GM18873 (cell line): ENCODE data around the gene ACP7.
"Not testable (repeated sequence)": the region's sequence is repeated elsewhere in the genome, so short reads cannot be mapped to it uniquely, and the experiment has no call there.

ENCODE experiments used
- ATAC-seq: cut with Tn5 transposase; IDR thresholded peaks from one replicate; pipeline ENCODE4 v1.9.1; 2021; ENCODE audit warnings: mild to moderate bottlenecking, moderate library complexity, moderate number of reproducible peaks; ENCODE audit not compliant: unreplicated experiment, low FRiP score

Gene ACP7

GRCh38 chr19:39077323-39077722 is 6.8 kb upstream of the ACP7 start:
- no peak for ATAC-seq

GRCh38 chr19:39078436-39079200 is 5.5 kb upstream of the ACP7 start:
- ATAC-seq, result no peak

DNA sequence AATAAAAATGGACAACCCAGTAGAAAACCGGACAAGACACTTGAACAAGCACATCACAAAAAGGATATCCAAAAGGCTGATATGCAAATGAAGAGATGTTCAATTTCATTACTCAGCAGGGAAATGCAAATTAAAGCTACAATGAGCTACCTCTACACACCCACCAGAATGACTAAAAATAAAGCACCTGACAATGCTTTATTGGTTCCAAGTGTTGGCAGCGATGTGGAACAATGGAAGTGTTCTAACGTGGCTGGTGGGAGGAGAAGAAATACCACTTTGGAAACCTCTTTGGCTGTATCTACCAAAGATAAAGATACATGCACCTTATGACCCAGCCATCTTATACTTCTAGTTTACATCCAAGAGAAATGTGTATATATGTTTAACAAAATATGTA is 3.7 kb upstream of the ACP7 start:
- ATAC-seq, result no peak

DNA sequence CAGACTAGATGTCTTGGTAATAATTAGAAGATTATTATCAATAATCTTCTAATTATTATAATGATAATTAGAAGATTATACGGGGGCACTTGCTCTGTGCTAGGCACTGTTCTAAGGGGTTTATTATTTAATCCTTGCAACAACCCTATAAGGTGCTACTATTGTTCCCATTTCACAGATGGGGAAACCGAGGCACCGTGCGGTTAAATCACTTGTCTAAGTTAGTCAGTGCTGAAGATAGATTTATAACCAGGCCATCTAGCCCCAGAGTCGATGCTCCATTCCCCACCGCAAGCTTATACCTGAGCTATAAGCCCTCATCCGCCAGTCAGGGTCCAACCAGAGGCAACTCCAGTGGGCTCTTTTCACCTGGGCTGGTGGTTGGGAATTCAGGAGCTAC is 2.0 kb upstream of the ACP7 start:
- ATAC-seq, result no peak

GRCh38 chr19:39082745-39083598 is 1.2 kb upstream of the ACP7 start:
- no peak for ATAC-seq

DNA sequence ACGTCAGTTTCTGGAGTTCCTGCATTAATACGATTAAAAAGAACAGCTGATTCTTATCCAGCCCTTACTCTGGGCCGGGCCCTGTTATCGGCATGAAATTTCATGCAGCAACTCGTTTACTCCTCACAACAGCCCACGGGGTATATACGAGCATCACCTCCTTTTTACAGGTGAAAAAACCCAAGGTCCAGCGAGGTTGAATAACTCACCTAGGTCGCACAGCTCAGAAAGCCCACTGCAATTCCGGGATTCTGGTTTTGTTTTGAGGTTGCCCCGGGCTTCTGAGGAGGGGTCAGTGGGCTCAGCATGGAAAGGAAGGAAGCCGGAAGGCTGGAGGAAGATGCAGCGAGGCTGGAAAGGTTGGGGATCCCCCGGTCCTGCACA is 577 bp upstream of the ACP7 start:
- no peak for ATAC-seq

- ATAC-seq, result no peak
Observed at GRCh38 chr19:39084732-39085080, 538 bp downstream of the ACP7 start.

DNA sequence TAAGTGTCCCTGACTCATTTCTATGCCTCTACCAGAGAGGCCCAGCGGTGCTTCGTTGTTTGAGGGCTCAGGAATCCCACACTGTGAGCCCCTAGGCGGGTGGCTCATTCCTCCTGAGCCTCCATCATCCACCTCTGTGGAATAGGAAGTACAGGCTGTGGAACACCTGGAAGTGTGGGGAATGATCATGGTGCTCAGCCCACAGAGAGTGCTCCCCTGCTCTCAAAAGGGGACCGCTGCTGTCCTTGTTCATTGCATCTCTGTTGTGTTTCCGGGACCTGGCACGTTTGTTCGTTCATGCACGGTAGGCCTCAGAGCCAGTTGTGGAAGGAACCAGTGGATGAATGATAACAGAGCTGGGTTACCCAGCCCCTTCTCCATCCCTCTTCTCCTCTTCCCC is 1.2 kb downstream of the ACP7 start:
- ATAC-seq, result no peak

- no peak for ATAC-seq
Observed at GRCh38 chr19:39086386-39086785, 2.2 kb downstream of the ACP7 start.

GRCh38 chr19:39087907-39088686 is 3.9 kb downstream of the ACP7 start:
- no peak for ATAC-seq

DNA sequence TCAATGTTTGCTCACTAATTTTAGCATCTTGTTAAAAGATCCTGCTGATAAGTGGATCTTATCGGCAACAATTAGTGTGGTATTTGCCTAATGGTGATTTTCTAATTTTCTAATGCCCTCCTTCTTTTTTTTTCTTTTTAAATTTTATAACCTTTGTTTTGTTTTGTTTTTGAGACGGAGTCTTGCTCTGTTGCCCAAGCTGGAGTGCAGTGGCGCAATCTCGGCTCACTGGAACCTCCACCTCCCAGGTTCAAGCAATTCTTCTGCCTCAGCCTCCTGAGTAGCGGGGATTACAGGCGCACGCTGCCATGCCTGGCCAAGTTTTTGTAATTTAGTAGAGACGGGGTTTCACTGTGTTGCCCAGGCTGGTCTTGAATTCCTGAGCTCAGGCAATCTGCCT is 5.8 kb downstream of the ACP7 start:
- ATAC-seq, result not testable (repeated sequence)

GRCh38 chr19:39090881-39091280 is 6.7 kb downstream of the ACP7 start:
- ATAC-seq, result no peak

GRCh38 chr19:39095799-39096540 is 11.8 kb downstream of the ACP7 start:
- not testable (repeated sequence) for ATAC-seq

GRCh38 chr19:39097299-39097698 is 13.1 kb downstream of the ACP7 start:
- ATAC-seq, result no peak

GRCh38 chr19:39097721-39098120 is 13.6 kb downstream of the ACP7 start:
- ATAC-seq, result no peak

DNA sequence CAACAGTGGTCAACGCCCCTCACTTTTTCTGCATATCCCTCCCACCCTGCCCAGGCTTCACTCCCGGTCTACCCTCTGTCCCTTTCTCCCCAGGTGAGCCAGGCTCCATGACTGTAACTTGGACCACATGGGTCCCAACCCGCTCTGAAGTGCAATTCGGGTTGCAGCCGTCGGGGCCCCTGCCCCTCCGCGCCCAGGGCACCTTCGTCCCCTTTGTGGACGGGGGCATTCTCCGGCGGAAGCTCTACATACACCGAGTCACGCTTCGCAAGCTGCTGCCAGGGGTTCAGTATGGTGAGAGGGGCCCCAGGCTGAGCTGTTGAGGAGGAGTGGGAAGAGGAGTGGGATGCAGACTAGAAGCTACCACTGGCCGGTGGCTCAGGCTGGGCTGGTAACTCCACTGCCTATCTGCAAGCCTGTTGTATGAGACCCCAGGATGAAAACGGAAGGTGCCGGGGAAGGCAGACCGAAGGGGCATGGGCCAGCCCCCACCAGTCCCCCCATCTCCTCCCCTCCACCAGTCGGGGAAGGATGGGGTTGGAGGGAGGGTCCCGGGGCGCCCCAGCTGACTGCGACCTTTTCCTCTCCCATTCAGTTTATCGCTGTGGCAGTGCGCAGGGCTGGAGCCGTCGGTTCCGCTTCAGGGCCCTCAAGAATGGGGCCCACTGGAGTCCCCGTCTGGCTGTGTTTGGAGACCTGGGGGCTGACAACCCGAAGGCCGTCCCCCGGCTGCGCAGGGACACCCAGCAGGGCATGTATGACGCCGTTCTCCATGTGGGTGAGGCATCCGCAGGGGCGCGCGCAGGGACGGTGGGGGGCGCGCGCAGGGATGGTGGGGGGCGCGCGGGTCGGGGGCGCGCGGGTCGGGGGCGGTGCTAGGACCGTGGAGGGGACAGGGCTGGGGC is 14.4 kb downstream of the ACP7 start:
- no peak for ATAC-seq

- no peak for ATAC-seq
Observed at GRCh38 chr19:39099341-39099740, 15.2 kb downstream of the ACP7 start.

- ATAC-seq, result no peak
Observed at GRCh38 chr19:39100500-39101166, 16.5 kb downstream of the ACP7 start.

GRCh38 chr19:39103151-39103550 is 19.0 kb downstream of the ACP7 start:
- no peak for ATAC-seq
